Stimulated activated CD4-positive, alpha-beta T cell treated with anti-CD3 and anti-CD28 coated beads, Interleukin-12 subunit alpha, Interleukin-12 subunit beta, amount 100 ng/mL, for 24 hours (primary cell): ENCODE results near the gene CEBPE.
"Not testable (repeated sequence)": the region's sequence is repeated elsewhere in the genome, so short reads cannot be mapped to it uniquely, and the experiment has no call there.

Experiments used
- DNase-seq, 2 experiments: peaks; one replicate each; pipeline ENCODE4 v3.0.0-alpha.2; 2020; ENCODE audit warnings: low read depth in 2 of 2

Gene CEBPE

GRCh38 chr14:23121361-23121771 lies 2.3 kb upstream of the CEBPE start:
- DNase-seq = no peak

GRCh38 chr14:23120541-23121251 lies 1.6 kb upstream of the CEBPE start:
- DNase-seq = peak; percentile 62 to 76

- DNase-seq = no peak
Measured at GRCh38 chr14:23119363-23120327, 590 bp upstream of the CEBPE start.

DNA sequence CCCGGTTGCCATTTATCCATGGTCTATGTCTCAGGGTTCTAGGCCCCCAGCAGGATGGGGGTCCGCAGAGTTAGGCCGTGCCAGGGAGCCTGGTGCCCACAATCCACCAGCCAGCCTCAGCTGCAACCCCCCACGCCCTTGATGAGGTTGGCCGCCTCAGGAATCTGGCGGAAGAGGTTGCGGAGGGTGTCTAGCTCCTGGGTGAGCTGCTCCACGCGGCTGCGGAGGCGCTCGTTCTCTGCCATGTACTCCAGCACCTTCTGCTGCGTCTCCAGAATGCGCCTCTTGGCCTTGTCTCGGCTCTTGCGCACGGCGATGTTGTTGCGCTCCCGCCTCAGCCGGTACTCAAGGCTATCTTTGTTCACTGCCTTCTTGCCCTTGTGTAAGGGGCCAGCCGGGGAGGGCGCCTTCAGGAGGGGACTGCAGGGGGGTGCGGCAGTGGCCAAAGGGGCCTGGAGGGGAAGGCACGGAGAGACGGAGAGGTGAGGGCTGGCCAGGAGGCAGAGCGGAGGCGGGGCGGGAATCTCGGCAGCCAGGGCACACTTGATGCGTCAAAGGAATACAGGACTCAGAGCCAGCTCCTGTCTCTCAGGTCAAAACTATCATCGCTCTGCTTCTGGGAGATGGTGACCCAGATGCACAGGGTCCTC lies 1.6 kb downstream of the CEBPE start:
- DNase-seq = no peak

DNA sequence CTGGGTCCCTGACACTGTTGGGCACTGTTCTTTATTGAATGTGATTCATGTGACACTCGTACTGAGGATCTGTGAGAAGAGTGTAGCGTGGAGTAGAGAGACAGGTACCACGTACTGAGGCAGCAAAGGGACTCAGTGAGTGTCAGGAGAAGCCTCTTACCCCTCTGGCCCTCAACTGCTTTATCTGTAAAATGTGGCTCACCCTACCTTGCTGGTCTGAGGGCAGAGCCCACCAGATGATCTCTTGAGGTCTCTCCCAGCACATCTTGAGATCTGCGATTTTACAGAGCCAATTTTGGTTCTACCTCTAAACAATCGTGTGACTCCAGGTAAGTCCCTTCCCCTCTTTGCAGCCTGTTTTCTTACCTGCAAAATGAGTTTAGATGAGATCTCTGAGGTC lies 3.1 kb downstream of the CEBPE start:
- DNase-seq = no peak

DNA sequence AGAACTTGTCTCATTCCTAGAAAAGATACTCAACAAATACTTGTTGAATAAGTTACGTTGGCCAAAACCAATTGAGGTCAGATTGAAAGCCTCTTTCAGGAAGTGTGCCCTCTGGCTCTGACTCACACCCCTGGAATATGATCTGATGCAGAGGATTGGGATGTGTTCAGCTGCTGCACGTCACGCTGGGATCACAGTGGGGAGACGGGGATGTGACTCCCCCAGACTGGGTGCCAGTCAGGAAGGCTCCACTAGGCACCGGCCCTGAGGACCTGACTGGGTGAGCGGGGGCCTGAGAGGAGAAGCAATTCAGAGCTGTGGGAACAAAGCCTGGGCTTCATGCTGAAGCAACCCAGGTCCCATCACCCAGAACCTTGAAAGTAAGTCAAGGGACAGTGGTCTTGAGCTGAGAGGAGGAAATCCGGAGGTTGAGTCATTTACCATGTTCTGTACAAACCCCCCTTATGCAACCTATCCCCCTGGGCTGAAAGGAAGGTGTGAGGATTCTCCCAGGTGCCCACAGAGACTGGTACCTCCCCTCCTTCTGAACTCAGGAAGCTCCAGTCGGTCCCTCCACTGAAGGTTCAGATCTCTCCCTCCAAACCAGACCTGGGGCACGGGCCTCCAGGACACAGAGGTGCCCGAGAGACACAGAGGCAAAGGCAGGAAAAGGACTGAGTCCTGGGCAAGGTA lies 3.9 kb downstream of the CEBPE start:
- no peak for DNase-seq

DNA sequence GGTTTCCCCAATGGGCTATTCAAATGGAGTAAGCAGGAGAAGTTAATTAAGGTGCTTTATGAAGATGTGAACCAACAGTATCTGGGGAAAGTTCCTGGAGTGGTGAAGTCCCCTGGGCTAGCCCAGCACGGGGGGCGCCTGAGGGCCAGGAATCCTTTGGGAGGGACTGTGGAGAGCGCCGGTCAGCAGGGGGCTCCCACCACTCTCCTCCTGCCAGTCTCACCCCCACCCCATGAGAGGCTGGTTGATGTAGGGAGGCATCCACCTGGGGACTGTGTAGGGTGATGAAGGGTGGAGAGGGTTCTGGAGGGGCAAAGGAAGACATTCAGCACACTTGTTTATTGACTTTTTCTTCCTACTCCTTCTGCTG lies 4.4 kb downstream of the CEBPE start:
- no peak for DNase-seq

DNA sequence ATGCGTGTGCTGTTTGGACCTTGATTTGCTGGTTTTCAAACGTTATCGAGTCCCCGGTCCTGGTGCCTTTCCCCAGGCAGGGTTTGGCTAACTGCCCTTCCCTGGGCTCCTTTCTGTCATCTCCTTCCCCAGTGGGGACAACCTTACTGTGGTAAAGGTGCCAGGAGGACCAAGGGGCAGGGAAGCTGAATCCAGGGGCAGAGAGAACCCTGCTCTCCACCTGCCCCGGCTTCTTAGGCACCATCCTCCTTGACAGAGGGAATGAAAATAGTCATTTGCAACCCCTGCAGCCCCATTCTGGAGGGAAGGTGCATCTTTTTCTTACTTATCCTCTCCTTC lies 5.0 kb downstream of the CEBPE start:
- DNase-seq = no peak

DNA sequence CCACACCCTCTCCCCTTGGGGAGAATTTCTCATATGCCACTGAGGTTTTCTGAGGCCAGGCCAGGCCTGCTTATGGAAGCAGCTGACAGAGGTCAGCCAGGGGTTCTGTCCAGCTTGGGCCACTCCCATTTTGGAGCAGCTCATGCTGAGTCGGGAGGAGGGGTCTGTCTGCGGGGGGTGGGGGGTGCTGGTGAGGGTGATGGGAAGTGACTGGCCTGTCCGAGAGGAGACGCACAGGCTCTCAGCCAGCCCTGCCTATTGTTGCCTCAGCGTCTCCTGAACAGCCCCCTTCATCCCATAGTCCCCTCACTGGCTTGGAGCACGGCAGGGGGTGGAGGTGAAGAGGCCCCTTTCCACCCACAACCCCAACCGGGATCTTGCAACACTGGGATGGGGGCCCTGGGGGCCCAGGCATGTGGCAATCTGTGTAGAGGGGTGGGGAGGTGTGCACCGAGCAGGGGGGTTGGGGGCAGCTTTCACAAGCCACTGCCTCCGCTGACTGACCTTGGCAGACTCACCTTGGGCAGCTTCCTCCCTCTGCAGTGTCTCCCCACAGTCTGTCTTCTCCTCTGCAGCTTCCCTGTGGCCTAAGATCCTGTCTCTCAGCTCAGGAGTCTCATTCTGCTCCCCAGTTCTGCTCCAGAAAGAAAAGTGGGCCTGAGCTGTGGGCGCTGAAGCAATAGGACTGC lies 5.5 kb downstream of the CEBPE start:
- DNase-seq = no peak

- no peak for DNase-seq
Measured at GRCh38 chr14:23112359-23113178, 6.5 kb downstream of the CEBPE start.

DNA sequence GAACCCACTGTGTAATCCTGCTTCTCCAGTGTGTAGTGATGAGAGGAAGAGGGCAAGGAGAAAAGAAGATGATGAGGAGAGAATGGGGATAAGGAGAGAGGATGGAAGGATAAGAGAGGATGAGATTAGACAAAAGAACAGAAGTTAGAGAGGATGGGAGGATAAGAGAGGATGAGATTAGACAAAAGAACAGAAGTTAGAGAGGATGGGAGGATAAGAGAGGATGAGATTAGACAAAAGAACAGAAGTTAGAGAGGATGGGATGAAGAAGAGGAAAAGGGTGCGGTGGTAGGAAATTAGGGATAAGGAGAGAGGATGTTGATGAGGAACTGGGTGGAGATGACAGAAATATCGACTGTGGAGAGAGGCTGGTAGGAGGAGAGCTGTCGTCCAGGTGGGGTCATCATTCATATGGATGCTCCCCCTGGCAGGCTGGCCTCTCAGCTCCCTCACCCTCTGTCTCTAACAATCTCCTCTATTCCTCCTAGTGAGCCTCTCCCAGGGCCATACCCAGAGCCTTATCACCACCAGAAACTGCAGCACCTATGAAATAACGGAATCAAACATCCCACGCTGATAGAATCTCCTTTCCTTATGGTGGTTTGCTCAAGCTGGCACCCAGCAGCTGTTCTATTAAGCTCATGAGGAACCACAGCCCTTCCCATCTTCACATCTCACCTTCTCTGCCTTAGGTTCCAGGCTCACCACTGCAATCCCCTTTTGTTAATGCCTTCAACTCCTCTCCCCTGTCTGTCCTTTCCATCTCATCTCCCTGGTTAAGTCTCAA lies 8.3 kb downstream of the CEBPE start:
- no peak for DNase-seq

DNA sequence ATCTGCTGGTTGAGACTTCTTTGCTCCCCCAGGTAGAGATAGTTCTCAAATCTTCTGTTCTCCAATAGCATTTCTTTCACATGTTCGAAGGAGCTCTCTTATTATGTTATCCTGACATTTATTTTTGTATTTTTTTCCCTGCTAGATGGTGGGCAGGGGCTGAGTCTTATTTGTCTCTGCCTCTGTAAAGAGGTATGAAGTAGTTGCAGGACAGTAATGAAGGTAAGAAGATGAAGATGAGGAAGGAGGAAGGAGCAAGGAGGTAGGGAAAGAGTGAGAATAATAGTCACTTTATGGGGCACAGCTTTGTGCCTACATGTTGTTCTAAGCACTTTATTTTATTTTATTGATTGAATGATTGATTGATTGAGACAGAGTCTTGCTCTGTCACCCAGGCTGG lies 9.3 kb downstream of the CEBPE start:
- DNase-seq = no peak

GRCh38 chr14:23108169-23108568 lies 10.9 kb downstream of the CEBPE start:
- DNase-seq = not testable (repeated sequence)

GRCh38 chr14:23107620-23108019 lies 11.4 kb downstream of the CEBPE start:
- DNase-seq = not testable (repeated sequence)

GRCh38 chr14:23106747-23107045 lies 12.4 kb downstream of the CEBPE start:
- no peak for DNase-seq

- DNase-seq = no peak
Measured at GRCh38 chr14:23105348-23105824, 13.7 kb downstream of the CEBPE start.

GRCh38 chr14:23104591-23105347 lies 14.3 kb downstream of the CEBPE start, which contains the start of gene CIROP:
Gene CIROP, minus strand, starts transcription at chr14:23104989. Its CDS starts 69 bp downstream, at chr14:23104920.
- no peak for DNase-seq

DNA sequence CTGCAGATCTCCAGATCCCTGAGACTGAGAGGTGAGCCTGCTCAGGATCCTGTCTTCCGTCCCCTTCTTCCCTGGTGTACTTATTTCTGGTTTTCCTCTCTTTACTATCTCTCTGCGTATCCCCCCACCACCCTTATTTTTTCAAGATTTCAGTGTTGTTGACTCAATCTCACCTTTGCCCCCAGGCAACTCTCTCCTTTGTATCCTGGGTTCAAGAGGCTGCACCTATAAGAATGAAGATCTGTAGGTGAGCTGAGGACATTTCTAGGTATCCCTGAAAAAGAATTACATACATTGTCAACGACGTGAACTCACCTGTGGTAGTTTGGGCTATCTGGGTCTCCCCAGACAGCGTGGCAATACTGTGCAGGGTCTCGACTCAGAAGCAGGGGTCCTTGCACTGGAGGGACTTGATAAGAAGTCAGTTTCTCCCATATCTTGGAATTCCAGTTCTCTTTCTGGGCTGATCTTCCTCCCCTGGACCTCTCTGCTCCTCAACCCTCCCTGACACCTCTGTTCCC lies 14.9 kb downstream of the CEBPE start:
- no peak for DNase-seq

DNA sequence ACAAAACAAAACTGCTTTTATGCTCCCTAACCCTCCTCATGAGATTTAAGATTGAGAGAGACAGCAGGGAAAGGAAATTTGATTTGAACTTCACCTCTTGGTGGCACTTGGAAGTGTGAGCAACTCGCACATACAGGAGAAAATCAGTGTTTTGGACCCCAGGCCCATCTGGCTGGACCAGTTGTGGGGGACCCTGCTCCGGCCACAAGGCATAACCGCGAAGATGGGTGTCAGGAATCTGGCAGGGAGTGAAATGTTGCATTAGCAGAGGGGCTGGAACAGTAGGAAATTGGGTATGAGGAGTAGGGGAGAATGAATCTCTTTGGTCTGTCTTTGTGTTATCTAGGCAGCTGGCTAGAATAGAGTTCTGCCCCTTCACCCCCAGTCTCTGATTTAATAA lies 15.5 kb downstream of the CEBPE start:
- no peak for DNase-seq
